Activated T-helper 1 cell treated with anti-CD3 and anti-CD28 coated beads, Interleukin-2, amount 50 U/mL, for 16 hours (primary cell): Measurements from ENCODE around the gene AMOTL1.

Experiments used
- DNase-seq, 2 donors: peaks; one replicate each; pipeline ENCODE4 v3.0.0-alpha.2; 2020; ENCODE audit warnings: low read depth in 1 of 2, low spot score in 1 of 2

The AMOTL1 gene

GRCh38 chr11:94815705-94816344 lies 47.7 kb downstream of the AMOTL1 start:
- no peak for DNase-seq

- DNase-seq, result no peak
Measured at GRCh38 chr11:94820480-94820879, 52.3 kb downstream of the AMOTL1 start.

GRCh38 chr11:94821439-94821838 lies 53.3 kb downstream of the AMOTL1 start:
- DNase-seq, result no peak

GRCh38 chr11:94822080-94822479 lies 53.9 kb downstream of the AMOTL1 start:
- no peak for DNase-seq

- no peak for DNase-seq
Measured at GRCh38 chr11:94823102-94823732, 55.1 kb downstream of the AMOTL1 start.

GRCh38 chr11:94825031-94825430 lies 56.9 kb downstream of the AMOTL1 start:
- no peak for DNase-seq

GRCh38 chr11:94825481-94825880 lies 57.3 kb downstream of the AMOTL1 start:
- no peak for DNase-seq

GRCh38 chr11:94826415-94826814 lies 58.3 kb downstream of the AMOTL1 start:
- DNase-seq, result no peak

GRCh38 chr11:94828088-94828487 lies 59.9 kb downstream of the AMOTL1 start:
- no peak for DNase-seq

- no peak for DNase-seq
Measured at GRCh38 chr11:94830722-94831510, 62.8 kb downstream of the AMOTL1 start.

GRCh38 chr11:94831529-94831928 lies 63.4 kb downstream of the AMOTL1 start:
- no peak for DNase-seq

- DNase-seq, result no peak
Measured at GRCh38 chr11:94832604-94833235, 64.6 kb downstream of the AMOTL1 start.

GRCh38 chr11:94834911-94835593 lies 66.9 kb downstream of the AMOTL1 start:
- DNase-seq, result no peak

- DNase-seq, result no peak
Measured at GRCh38 chr11:94835594-94835927, 67.4 kb downstream of the AMOTL1 start.

- no peak for DNase-seq
Measured at GRCh38 chr11:94837317-94837716, 69.2 kb downstream of the AMOTL1 start.

- DNase-seq, result no peak
Measured at GRCh38 chr11:94838027-94838731, 70.0 kb downstream of the AMOTL1 start.

- DNase-seq, result no peak
Measured at GRCh38 chr11:94840209-94840608, 72.1 kb downstream of the AMOTL1 start.

GRCh38 chr11:94844031-94844430 lies 75.9 kb downstream of the AMOTL1 start:
- no peak for DNase-seq

- no peak for DNase-seq
Measured at GRCh38 chr11:94845622-94846021, 77.5 kb downstream of the AMOTL1 start.

GRCh38 chr11:94849839-94850238 lies 81.7 kb downstream of the AMOTL1 start:
- DNase-seq, result no peak
